ENCODE results near the gene FRG2.
"Not testable (repeated sequence)": the region's sequence is repeated elsewhere in the genome, so short reads cannot be mapped to it uniquely, and the experiment has no call there.

The FRG2 gene

DNA sequence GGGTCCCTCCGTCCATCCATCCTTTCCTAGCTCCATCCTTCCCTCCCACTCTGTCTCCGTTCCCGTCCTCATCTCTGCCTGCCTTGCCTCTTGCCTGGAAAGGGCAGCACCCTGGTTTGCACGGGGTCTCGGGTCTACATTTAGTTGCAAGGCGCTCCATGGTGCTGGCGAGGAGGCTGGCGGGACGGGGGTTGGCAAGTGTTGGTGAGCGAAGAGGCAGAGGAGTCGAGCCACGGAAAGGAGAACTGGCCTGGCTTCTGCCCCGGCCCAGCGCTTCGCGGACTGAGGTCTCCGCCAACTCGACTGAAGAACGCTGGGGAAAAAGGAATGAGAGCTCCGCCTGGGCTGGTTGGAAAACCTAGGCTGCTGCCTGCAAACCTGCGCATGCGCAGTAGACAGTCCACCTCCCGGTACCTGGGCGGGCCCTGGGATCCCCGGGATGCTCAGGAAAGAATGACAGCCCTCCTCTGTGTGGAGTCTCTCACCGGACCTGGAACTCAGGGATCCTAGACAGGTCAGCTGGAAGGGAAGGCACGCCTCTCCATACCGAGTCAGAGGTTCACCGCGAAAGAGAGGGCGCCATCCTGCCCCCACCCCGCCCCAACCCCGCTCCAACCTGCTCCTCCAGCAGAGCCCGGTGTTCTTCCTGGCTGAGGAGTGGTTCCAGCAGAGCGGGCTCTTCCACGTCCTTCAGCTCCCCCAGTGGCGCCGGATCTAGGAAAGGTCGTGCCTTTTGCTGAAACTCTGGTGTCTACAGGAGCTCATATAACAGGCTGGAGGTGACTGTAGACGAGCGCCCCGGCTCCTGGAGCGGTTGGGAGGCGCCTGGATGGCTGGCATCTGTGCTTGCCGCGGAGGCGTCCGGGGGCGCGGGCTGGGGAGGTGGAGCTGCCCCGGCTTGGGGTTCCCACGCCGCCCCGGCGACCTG is 6.0 kb downstream of the FRG2 start:
- no peak for TF ChIP-seq CTCF (IDR thresholded peaks at IDR 0.05; ENCODE audit: insufficient read depth, low read length, poor library complexity, severe bottlenecking)
- no peak overlapping the region for H3K4me3 ChIP-seq (replicated peaks; ENCODE audit: low read depth, low read length)
- H3K36me3 ChIP-seq (ENCODE audit: control insufficient read depth, insufficient read depth, low read length) = no peaks in the 10 kb centered on the region
- H3K27me3 ChIP-seq (replicated peaks; ENCODE audit: control insufficient read depth, insufficient read depth, low read length) = no peaks in the 10 kb centered on the region
- no peak for DNase-seq (ENCODE audit: extremely low read depth, insufficient read length)

DNA sequence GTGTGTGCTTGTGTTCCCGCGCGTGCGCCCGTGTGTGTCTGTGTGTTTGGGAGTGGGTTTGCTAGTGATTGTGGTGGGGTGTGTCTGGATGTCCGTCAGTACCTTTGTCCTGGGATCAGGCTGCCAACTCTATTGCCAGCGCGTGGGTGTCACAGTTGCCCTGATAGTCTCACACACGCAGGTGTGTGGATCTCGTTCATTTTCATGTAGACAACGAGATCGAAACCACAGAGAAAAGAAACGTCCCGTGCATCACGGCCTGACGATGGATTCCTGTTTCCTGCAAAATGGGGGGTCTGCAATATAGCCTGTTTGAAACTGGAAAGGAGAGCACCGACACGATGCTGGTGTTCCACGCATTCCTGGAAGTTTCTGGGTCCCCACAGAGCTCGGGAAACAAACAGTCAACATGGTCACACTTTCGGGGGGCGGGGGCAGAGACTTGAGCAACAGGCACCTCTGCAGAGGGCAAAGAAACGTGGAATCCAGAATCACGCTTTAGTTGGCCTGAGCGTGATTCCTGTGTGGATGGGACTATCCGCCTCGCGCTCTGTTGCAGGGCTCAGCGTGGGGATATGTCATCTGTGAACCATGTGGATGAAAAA is 7.1 kb downstream of the FRG2 start:
- H3K4me3 ChIP-seq (replicated peaks; ENCODE audit: low read depth, low read length); DNase-seq (ENCODE audit: extremely low read depth, insufficient read length); H3K36me3 ChIP-seq (ENCODE audit: control insufficient read depth, insufficient read depth, low read length); H3K27me3 ChIP-seq (replicated peaks; ENCODE audit: control insufficient read depth, insufficient read depth, low read length): not testable (repeated sequence)

DNA sequence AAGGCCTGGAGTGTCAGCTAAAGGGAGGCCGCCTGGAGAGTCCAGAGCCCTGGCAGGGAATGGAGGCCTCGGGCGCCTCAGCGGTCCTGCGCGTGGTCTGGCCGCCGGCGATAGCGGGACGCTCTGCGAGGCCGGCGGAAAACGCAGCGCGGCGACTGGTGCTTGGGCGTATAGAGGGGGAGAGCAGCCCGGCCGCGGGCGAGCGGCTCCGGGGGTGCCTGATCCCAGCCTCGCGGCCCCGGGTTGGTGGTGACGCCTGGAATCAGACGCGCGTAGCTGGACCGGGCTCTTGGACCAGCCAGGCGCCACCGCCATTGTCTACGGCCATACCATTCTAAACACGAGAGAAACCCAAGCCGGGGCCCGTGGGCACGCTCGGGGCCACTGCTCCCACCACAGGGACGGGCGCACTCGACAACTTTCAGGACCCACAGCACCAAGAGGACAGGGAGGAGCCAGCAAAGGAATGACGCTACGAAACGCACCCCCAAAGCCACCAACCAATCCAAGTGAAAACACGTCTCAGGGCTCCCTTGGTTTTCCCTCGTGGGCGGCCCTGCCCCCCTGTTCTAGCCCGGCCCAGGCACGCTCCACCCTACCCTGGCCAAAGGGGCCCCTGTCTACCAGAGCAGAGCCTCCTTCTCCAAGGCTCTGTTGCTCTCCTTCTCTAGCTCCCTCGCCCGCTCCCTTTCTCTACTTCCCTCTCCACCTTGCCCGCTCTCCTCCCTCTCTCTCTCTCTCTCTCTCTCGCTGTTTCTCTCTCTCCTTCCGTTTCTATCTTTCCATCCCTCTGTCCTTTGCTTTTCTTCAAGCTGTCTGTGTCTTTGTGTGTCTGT is 7.8 kb downstream of the FRG2 start:
- Histone ChIP-seq H3K36me3 (ENCODE audit: control insufficient read depth, insufficient read depth, low read length) (no peaks in the 10 kb centered on the region), H3K27me3 (replicated peaks; ENCODE audit: control insufficient read depth, insufficient read depth, low read length) (no peaks in the 10 kb centered on the region), H3K4me3 (replicated peaks; ENCODE audit: low read depth, low read length) (no peak overlapping the region)
- TF ChIP-seq CTCF (IDR thresholded peaks at IDR 0.05; ENCODE audit: insufficient read depth, low read length, poor library complexity, severe bottlenecking) = no peak
- DNase-seq (ENCODE audit: extremely low read depth, insufficient read length) = no peak

- DNase-seq (ENCODE audit: extremely low read depth, insufficient read length) = no peak
- no peak overlapping the region for H3K4me3 ChIP-seq (replicated peaks; ENCODE audit: low read depth, low read length)
- no peak for TF ChIP-seq CTCF (IDR thresholded peaks at IDR 0.05; ENCODE audit: insufficient read depth, low read length, poor library complexity, severe bottlenecking)
- H3K27me3 ChIP-seq (replicated peaks; ENCODE audit: control insufficient read depth, insufficient read depth, low read length) = no peaks in the 10 kb centered on the region
- no peaks in the 10 kb centered on the region for H3K36me3 ChIP-seq (ENCODE audit: control insufficient read depth, insufficient read depth, low read length)
Measured at GRCh38 chr4:190018201-190018920, 8.7 kb downstream of the FRG2 start.

DNA sequence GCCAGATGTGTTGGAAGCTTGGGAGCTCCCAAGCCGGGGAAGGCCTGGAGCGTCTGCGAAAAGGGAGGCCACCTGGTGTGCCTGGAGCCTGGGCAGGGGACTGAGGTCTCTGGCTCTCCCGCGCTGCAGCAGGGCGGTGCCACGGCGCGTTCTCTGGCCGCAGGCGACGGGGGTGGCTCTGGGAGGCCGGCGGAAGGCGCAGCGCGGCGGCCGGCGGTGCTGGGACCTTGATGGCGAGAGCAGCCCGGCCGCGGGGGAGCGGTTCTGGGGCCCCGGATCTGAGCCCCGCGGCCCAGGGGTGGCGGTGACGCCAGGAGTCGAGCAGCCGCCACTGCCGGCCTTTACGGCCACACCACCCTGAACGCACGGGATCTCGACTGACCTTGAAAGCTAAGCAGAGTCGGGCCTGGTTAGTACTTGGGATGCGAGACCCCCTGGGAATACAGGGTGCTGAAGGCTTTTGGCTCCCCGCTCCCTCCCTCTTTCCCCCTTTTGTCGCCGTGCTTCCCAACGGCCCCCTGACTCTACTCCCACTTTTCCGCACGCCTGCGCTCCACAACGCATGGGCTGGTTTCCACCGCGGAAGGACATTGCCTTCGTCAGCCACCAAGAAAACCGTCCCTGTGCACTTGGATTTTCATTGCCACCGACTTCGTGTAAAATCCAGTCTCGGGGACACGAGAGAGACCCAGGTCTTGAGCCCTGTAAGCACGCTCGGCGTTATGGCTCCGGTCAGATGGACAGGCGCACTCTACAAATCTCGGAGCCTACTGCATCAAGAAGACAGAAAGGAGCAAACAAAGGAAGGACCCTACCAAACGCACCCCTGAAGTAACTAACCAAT is 9.5 kb downstream of the FRG2 start:
- Histone ChIP-seq H3K4me3 (replicated peaks; ENCODE audit: low read depth, low read length) (no peak overlapping the region), H3K27me3 (replicated peaks; ENCODE audit: control insufficient read depth, insufficient read depth, low read length) (no peaks in the 10 kb centered on the region), H3K36me3 (ENCODE audit: control insufficient read depth, insufficient read depth, low read length) (no peaks in the 10 kb centered on the region)
- TF ChIP-seq CTCF (IDR thresholded peaks at IDR 0.05; ENCODE audit: insufficient read depth, low read length, poor library complexity, severe bottlenecking) = no peak
- DNase-seq (ENCODE audit: extremely low read depth, insufficient read length) = no peak
